Measurements from ENCODE around the gene RAD52. TPM values are rescaled to one million over a fixed set of nuclear protein-coding genes. Genes with fewer than 3 reads are reported as not detected.
A peak's percentile ranks its signal among the peaks of the same experiment; 100 is the strongest.
"Not testable (repeated sequence)": the region's sequence is repeated elsewhere in the genome, so short reads cannot be mapped to it uniquely, and the experiment has no call there.

Gene RAD52
- total RNA-seq, 3 donors from 2014 or later, result 8.0 to 12.1 (median 11.1) TPM

DNA sequence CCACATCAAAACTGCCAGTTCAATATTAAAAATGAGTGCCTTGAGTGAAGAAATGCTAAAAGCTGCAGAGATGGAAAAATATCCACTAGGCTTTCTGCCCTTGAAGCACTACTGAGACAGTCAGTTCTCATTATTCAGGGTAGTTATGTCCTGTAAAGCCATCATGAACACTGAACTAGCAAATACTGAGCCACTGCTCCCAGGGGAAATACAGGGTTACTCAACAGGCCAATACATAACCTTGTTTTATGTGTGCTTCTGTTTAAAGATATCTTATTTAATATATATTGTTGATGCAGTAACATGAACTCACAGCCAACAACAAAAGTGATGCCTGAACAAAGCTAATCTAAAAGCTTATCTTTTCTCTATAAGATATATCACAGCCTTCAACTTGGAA lies 3.3 kb downstream of the RAD52 start:
- Mint-ChIP-seq H3K4me1 (ENCODE audit: low read depth) (peaks cover 39% of the 10 kb centered on the region), H3K4me3 (no peak overlapping the region), H3K9me3 (no peaks in the 10 kb centered on the region), H3K27me3 (ENCODE audit: low read depth) (no peaks in the 10 kb centered on the region), H3K36me3 (ENCODE audit: insufficient read depth) (peaks cover 11% of the 10 kb centered on the region)
- DNase-seq (no peak), ATAC-seq (no peak)

GRCh38 chr12:944211-944610 lies 5.3 kb downstream of the RAD52 start:
- H3K27me3 Mint-ChIP-seq (ENCODE audit: low read depth), result no peaks in the 10 kb centered on the region
- no peak overlapping the region for H3K4me3 Mint-ChIP-seq
- ATAC-seq (no peak), DNase-seq (no peak)
- peaks cover 20% of the 10 kb centered on the region for H3K36me3 Mint-ChIP-seq (ENCODE audit: insufficient read depth)
- peaks cover 36% of the 10 kb centered on the region for H3K4me1 Mint-ChIP-seq (ENCODE audit: low read depth)
- H3K9me3 Mint-ChIP-seq, result no peaks in the 10 kb centered on the region

DNA sequence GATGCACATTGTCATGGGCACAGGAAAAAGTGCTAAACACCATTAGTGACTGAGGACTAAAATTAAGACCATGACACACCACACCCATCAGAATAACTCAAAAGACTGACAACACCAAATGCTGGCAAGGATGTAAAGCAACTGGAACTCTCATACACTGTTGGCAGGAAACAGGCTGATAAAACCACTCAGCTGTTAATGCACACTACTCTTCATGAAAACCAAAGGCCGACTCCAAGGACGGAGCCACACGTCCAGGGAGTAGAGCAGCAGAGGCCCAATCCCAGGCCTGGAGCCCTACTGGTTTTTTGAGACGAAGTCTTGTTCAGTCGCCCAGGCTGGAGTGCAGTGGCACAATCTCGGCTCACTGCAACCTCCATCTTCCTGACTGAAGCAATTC lies 6.4 kb downstream of the RAD52 start:
- no peak for DNase-seq
- no peaks in the 10 kb centered on the region for H3K27me3 Mint-ChIP-seq (ENCODE audit: low read depth)
- ATAC-seq, result no peak
- H3K36me3 Mint-ChIP-seq (ENCODE audit: insufficient read depth), result peaks cover 22% of the 10 kb centered on the region
- H3K4me3 Mint-ChIP-seq, result no peak overlapping the region
- H3K9me3 Mint-ChIP-seq, result no peaks in the 10 kb centered on the region
- peaks cover 26% of the 10 kb centered on the region for H3K4me1 Mint-ChIP-seq (ENCODE audit: low read depth)

DNA sequence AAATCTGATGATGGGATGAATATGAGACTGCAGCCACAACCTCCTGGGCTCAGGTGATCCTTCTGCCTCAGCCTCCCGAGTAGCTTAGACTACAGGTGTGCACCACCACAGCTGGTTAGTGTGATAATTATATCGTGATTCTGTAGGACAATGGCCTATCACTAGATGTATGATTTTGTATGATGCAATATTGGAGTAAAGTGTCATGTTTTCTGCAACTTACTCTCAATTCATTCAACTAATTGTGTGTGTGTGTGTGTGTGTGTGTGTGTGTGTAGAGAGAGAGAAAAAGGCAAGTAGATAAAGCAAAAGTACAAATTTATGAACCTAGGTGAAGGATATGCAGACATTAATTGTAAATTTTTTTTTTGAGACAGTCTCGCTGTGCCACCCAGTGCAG lies 10.7 kb downstream of the RAD52 start:
- DNase-seq (no peak), ATAC-seq (no peak)
- Mint-ChIP-seq H3K27me3 (ENCODE audit: low read depth) (no peaks in the 10 kb centered on the region), H3K9me3 (no peaks in the 10 kb centered on the region), H3K4me1 (ENCODE audit: low read depth) (peaks cover under 1% of the 10 kb centered on the region), H3K4me3 (no peak overlapping the region), H3K36me3 (ENCODE audit: insufficient read depth) (peaks cover 11% of the 10 kb centered on the region)

DNA sequence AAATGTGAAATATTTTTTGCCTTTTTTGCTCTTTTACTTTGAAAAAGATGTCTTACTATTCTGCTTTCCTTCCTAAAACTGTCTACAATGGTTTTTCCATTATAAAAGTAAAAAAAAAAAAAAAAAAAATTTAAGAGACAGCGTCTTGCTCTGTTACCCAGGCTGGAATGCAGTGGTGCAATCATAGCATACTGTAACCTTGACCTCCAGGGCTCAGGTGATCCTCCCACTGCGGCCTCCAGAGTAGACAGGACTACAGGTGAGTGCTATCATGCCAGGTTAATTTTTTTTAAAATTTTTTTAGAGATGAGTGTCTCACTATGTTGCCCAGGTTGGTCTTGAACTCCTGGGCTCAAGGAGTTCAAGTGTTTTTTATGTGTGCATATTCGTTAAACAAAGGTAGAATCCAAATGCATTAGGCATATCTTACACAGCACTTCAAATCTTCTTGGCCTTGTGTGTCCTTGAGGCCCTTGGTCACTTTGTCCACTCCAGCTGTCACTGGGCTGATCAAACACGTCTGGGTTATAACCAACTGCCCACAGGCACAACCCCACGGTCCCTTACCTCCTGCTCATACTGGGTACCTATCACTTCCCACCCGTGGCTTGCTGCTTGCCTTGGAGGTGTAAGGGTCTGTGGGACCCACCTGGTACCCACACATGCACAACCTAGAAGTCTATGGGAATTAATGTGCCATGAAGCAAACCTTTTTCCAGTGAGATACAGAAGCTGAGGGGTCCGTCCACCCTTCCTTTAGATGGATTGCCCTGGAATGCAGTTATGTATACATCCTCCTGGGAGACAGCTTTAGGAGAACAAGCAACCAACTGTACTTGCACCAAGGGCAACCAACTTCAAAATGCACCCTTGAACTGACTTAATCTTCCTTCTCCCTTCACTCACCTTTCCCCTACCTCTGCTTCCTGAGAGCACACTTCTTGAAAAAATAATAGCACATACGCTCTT lies 12.8 kb downstream of the RAD52 start:
- no peaks in the 10 kb centered on the region for H3K9me3 Mint-ChIP-seq
- ATAC-seq (no peak), DNase-seq (no peak)
- no peaks in the 10 kb centered on the region for H3K4me1 Mint-ChIP-seq (ENCODE audit: low read depth)
- no peak overlapping the region for H3K4me3 Mint-ChIP-seq
- peaks cover 16% of the 10 kb centered on the region for H3K36me3 Mint-ChIP-seq (ENCODE audit: insufficient read depth)
- no peaks in the 10 kb centered on the region for H3K27me3 Mint-ChIP-seq (ENCODE audit: low read depth)

GRCh38 chr12:935891-936290 lies 13.6 kb downstream of the RAD52 start:
- peaks cover 21% of the 10 kb centered on the region for H3K36me3 Mint-ChIP-seq (ENCODE audit: insufficient read depth)

DNA sequence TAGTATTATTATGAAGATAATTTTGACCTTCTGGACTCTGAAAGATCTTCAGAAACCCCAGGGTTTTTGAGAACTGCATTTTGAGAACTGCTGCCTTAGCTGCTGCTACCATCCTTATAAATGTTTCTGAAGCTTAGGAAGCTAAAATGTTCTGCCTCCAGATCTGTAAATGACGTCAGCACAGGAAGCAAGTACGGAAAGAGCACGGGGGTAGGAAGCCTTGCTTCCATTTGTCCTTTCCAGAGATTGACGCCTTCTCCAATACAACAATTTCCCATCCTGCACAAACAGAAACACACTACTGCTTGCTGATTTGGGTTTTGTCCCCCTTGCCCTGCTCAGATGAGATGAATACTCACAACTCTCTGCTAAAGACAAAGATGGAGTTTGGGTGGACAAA lies 17.9 kb downstream of the RAD52 start:
- H3K27me3 Mint-ChIP-seq (ENCODE audit: low read depth), result no peaks in the 10 kb centered on the region
- no peak for ATAC-seq

More at GRCh38 chr12:935891-936290, 13.6 kb downstream of the RAD52 start:
- ATAC-seq; H3K27me3 Mint-ChIP-seq (ENCODE audit: low read depth); DNase-seq; H3K9me3 Mint-ChIP-seq; H3K4me3 Mint-ChIP-seq; H3K4me1 Mint-ChIP-seq (ENCODE audit: low read depth): not testable (repeated sequence)

DNA sequence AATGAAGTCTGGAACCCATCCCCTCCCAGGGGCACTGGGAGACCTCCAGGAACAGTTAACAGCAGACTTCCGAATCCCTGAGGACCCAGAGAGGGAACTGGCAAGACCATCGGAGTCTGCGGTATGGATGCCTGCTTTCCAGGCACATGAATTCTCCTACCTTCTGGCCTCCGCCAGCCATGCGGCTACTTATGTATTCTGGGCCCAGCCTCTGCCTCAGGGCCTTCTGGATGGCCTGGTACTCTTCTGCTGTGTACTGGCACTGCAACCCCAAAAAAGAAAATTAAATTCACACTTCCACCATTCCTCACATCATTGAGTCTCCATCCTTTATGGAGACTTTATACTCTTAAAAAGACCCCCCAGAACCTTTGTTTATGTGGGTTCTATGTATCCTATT lies 18.4 kb downstream of the RAD52 start:
- H3K4me3 Mint-ChIP-seq, result no peak overlapping the region

More for the DNA sequence above, 17.9 kb downstream of the RAD52 start:
- peaks cover 28% of the 10 kb centered on the region for H3K36me3 Mint-ChIP-seq (ENCODE audit: insufficient read depth)
- H3K4me1 Mint-ChIP-seq (ENCODE audit: low read depth), result no peaks in the 10 kb centered on the region
- no peak for DNase-seq
- H3K9me3 Mint-ChIP-seq, result no peaks in the 10 kb centered on the region
- H3K4me3 Mint-ChIP-seq, result no peak overlapping the region

DNA sequence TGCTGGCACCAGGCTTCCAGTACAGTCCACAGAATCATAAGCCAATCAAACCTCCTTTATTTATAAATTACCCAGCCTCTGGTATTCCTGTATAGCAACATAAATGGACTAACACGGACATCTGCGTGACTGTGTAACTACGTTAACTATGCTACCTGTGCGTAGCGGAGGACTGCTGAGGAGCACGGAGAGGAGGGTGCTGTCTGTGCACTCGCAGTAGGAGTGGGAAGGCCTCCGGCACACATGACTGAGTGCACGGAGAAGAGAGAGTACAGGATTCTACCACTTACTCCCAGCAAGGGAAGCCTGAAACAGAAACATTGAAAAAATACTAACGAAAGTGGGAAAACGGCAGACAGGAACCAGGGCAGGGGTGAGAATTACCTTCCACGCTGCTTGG lies 22.9 kb downstream of the RAD52 start:
- DNase-seq, result no peak
- no peaks in the 10 kb centered on the region for H3K27me3 Mint-ChIP-seq (ENCODE audit: low read depth)
- peaks cover 35% of the 10 kb centered on the region for H3K36me3 Mint-ChIP-seq (ENCODE audit: insufficient read depth)
- ATAC-seq, result no peak
- H3K4me3 Mint-ChIP-seq, result no peak overlapping the region
- H3K9me3 Mint-ChIP-seq, result no peaks in the 10 kb centered on the region
- no peaks in the 10 kb centered on the region for H3K4me1 Mint-ChIP-seq (ENCODE audit: low read depth)

More for the DNA sequence above, 18.4 kb downstream of the RAD52 start:
- Mint-ChIP-seq H3K4me1 (ENCODE audit: low read depth) (no peaks in the 10 kb centered on the region), H3K9me3 (no peaks in the 10 kb centered on the region), H3K36me3 (ENCODE audit: insufficient read depth) (peaks cover 30% of the 10 kb centered on the region), H3K27me3 (ENCODE audit: low read depth) (no peaks in the 10 kb centered on the region)
- ATAC-seq, result no peak
- no peak for DNase-seq

GRCh38 chr12:922285-922684 lies 27.2 kb downstream of the RAD52 start:
- Mint-ChIP-seq H3K4me3 (no peak overlapping the region), H3K9me3 (no peaks in the 10 kb centered on the region), H3K36me3 (ENCODE audit: insufficient read depth) (peaks cover 30% of the 10 kb centered on the region), H3K27me3 (ENCODE audit: low read depth) (no peaks in the 10 kb centered on the region), H3K4me1 (ENCODE audit: low read depth) (no peaks in the 10 kb centered on the region)
- ATAC-seq, result no peak
- DNase-seq, result no peak

DNA sequence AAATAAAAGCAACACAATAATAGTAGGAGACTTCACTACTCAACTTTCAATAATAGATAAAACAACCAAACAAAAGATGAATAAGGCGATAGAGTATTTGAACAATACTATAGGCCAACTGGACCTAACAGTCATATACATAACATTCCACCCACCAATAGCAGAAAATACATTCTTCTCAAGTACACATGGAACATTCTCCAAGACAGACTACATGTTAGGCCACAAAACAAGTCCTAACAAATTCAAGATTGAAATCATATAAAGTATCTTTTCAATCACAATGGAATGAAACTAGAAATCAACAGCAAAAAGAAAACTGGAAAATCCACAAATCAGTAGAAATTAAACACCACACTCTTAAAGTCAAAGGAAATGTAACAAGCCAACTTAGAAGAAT lies 28.8 kb downstream of the RAD52 start:
- peaks cover 7% of the 10 kb centered on the region for H3K4me1 Mint-ChIP-seq (ENCODE audit: low read depth)
- no peaks in the 10 kb centered on the region for H3K27me3 Mint-ChIP-seq (ENCODE audit: low read depth)
- no peak overlapping the region for H3K4me3 Mint-ChIP-seq
- no peaks in the 10 kb centered on the region for H3K9me3 Mint-ChIP-seq
- DNase-seq (no peak), ATAC-seq (no peak)
- peaks cover 26% of the 10 kb centered on the region for H3K36me3 Mint-ChIP-seq (ENCODE audit: insufficient read depth)

DNA sequence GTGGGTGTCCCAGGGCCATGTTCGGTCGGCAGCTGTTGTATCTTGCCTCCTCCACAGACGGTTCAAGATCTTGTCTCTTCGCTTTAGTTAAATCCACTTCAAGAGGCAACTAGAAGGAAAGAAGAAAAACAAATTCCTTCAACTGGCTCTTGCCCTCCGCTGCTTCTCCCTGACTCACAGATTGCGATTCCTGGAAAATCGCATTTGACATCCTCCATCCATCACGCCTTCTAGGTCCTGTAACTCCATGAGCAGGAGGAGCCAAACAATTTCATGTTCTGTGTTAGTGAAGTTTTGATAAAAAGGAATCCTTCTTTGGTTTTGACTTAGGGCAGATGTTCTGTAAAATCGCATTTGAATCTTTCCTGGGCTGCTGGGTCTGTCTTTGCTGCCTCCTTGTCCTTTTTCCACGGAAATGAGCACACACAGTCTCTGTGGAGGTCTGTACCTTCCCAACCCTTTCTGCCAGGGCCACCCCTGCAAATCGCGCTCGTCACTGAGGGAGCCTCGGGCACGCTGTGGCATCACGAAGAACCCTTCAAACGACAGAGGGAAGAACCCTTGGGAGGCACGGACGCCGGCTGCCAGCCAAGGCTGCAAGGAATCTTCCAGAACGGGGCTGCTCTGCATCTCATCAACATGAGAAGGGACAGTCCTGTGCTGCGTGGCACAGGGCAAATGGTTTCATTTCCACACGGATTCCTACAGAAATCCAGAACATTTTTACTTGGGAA lies 32.6 kb downstream of the RAD52 start:
- DNase-seq (no peak), ATAC-seq (no peak)
- H3K4me1 Mint-ChIP-seq (ENCODE audit: low read depth), result peaks cover 18% of the 10 kb centered on the region
- peaks cover 24% of the 10 kb centered on the region for H3K36me3 Mint-ChIP-seq (ENCODE audit: insufficient read depth)
- H3K27me3 Mint-ChIP-seq (ENCODE audit: low read depth), result no peaks in the 10 kb centered on the region
- H3K4me3 Mint-ChIP-seq, result no peak overlapping the region
- H3K9me3 Mint-ChIP-seq, result no peaks in the 10 kb centered on the region

DNA sequence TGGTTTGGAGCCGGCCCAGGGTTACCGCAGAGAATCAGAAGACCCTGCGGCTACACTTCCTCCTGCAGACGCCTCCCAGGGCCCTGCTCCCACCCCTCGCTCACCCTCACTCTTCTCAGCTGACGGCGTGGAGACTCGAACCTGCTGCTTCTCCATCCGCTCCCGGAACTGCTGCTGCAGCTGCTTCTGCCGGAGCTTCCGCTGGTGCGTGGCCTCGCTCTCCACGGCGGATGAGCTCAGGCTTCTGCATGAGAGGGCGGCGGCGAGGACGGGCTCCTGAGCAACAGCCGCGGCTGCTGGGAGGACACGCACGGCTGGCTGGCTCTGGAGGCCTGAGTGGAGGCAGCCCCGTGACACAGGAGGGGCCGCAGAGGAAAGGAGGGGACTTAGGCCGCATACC lies 33.3 kb downstream of the RAD52 start:
- H3K36me3 Mint-ChIP-seq (ENCODE audit: insufficient read depth), result peaks cover 23% of the 10 kb centered on the region
- H3K27me3 Mint-ChIP-seq (ENCODE audit: low read depth), result no peaks in the 10 kb centered on the region
- no peaks in the 10 kb centered on the region for H3K9me3 Mint-ChIP-seq
- peak; percentile 9 for DNase-seq
- H3K4me1 Mint-ChIP-seq (ENCODE audit: low read depth), result peaks cover 18% of the 10 kb centered on the region
- H3K4me3 Mint-ChIP-seq, result peak overlapping the region; percentile 53
- ATAC-seq, result peak; percentile 24 to 39

GRCh38 chr12:915090-915489 lies 34.4 kb downstream of the RAD52 start:
- DNase-seq (no peak), ATAC-seq (no peak)
- Mint-ChIP-seq H3K36me3 (ENCODE audit: insufficient read depth) (peaks cover 17% of the 10 kb centered on the region), H3K4me3 (no peak overlapping the region), H3K27me3 (ENCODE audit: low read depth) (no peaks in the 10 kb centered on the region), H3K9me3 (no peaks in the 10 kb centered on the region), H3K4me1 (ENCODE audit: low read depth) (peaks cover 18% of the 10 kb centered on the region)

Data from activated T-cell treated with anti-CD3 and anti-CD28 coated beads, Interleukin-2, amount 50 U/mL, for 4 hours (primary cell).